ENCODE data around the gene NKD2.
"Not testable (repeated sequence)": the region's sequence is repeated elsewhere in the genome, so short reads cannot be mapped to it uniquely, and the experiment has no call there.

NKD2 gene

GRCh38 chr5:1012900-1013237, 4.3 kb downstream of the NKD2 start:
- DNase-seq (ENCODE audit: extremely low read depth in 1 of 2, low read depth in 1 of 2): no peak

- DNase-seq (ENCODE audit: extremely low read depth in 1 of 2, low read depth in 1 of 2): no peak
Observed at GRCh38 chr5:1013238-1013947, 4.8 kb downstream of the NKD2 start.

GRCh38 chr5:1013948-1014301, 5.3 kb downstream of the NKD2 start:
- no peak for DNase-seq (ENCODE audit: extremely low read depth in 1 of 2, low read depth in 1 of 2)

GRCh38 chr5:1014346-1014745, 5.7 kb downstream of the NKD2 start:
- DNase-seq (ENCODE audit: extremely low read depth in 1 of 2, low read depth in 1 of 2): no peak

- no peak for DNase-seq (ENCODE audit: extremely low read depth in 1 of 2, low read depth in 1 of 2)
Observed at GRCh38 chr5:1014781-1015221, 6.2 kb downstream of the NKD2 start.

GRCh38 chr5:1015507-1015906, 6.9 kb downstream of the NKD2 start:
- no peak for DNase-seq (ENCODE audit: extremely low read depth in 1 of 2, low read depth in 1 of 2)

- DNase-seq (ENCODE audit: extremely low read depth in 1 of 2, low read depth in 1 of 2): no peak
Observed at GRCh38 chr5:1016036-1016435, 7.4 kb downstream of the NKD2 start.

- no peak for DNase-seq (ENCODE audit: extremely low read depth in 1 of 2, low read depth in 1 of 2)
Observed at GRCh38 chr5:1016476-1016875, 7.9 kb downstream of the NKD2 start.

- DNase-seq (ENCODE audit: extremely low read depth in 1 of 2, low read depth in 1 of 2): no peak
Observed at GRCh38 chr5:1017056-1017455, 8.5 kb downstream of the NKD2 start.

- no peak for DNase-seq (ENCODE audit: extremely low read depth in 1 of 2, low read depth in 1 of 2)
Observed at GRCh38 chr5:1017691-1018455, 9.3 kb downstream of the NKD2 start.

- DNase-seq (ENCODE audit: extremely low read depth in 1 of 2, low read depth in 1 of 2): no peak
Observed at GRCh38 chr5:1018596-1018995, 10.0 kb downstream of the NKD2 start.

- no peak for DNase-seq (ENCODE audit: extremely low read depth in 1 of 2, low read depth in 1 of 2)
Observed at GRCh38 chr5:1019001-1019905, 10.7 kb downstream of the NKD2 start.

- no peak for DNase-seq (ENCODE audit: extremely low read depth in 1 of 2, low read depth in 1 of 2)
Observed at GRCh38 chr5:1020452-1020961, 11.9 kb downstream of the NKD2 start.

- no peak for DNase-seq (ENCODE audit: extremely low read depth in 1 of 2, low read depth in 1 of 2)
Observed at GRCh38 chr5:1021136-1021968, 12.8 kb downstream of the NKD2 start.

- DNase-seq (ENCODE audit: extremely low read depth in 1 of 2, low read depth in 1 of 2): not testable (repeated sequence)
Observed at GRCh38 chr5:1021969-1022336, 13.4 kb downstream of the NKD2 start.

GRCh38 chr5:1026700-1027621, 18.4 kb downstream of the NKD2 start:
- no peak for DNase-seq (ENCODE audit: extremely low read depth in 1 of 2, low read depth in 1 of 2)

GRCh38 chr5:1027631-1028441, 19.2 kb downstream of the NKD2 start:
- no peak for DNase-seq (ENCODE audit: extremely low read depth in 1 of 2, low read depth in 1 of 2)

GRCh38 chr5:1028481-1029281, 20.1 kb downstream of the NKD2 start:
- DNase-seq (ENCODE audit: extremely low read depth in 1 of 2, low read depth in 1 of 2): no peak

All from stimulated activated CD8-positive, alpha-beta memory T cell treated with anti-CD3 and anti-CD28 coated beads, Interleukin-7, amount 100 ng/mL, for 48 hours (primary cell).